GM12801 (cell line): ENCODE measurements around the gene LMF2.

Experiments used
- CTCF ChIP-seq: IDR thresholded peaks from one replicate; pipeline ENCODE4 v1.5.1; 2011; ENCODE audit warnings: control low read depth; ENCODE audit not compliant: insufficient read length; ENCODE audit errors: extremely low read depth

LMF2 gene

GRCh38 chr22:50487290-50488005, 20.1 kb downstream of the LMF2 start:
- no peak for TF ChIP-seq CTCF

- no peak for TF ChIP-seq CTCF
These were observed 20.8 kb downstream of the LMF2 start, which contains the start of gene MIOX for GRCh38 chr22:50486561-50487289. Gene MIOX, plus strand, starts transcription at chr22:50486859. Its CDS starts 39 bp downstream, at chr22:50486898.

- no peak for TF ChIP-seq CTCF
These were observed 22.0 kb downstream of the LMF2 start for GRCh38 chr22:50485221-50486131.

- TF ChIP-seq CTCF = no peak
These were observed 23.3 kb downstream of the LMF2 start for GRCh38 chr22:50483977-50484853.

- no peak for TF ChIP-seq CTCF
These were observed 23.9 kb downstream of the LMF2 start for GRCh38 chr22:50483556-50483955.

GRCh38 chr22:50483106-50483505, 24.4 kb downstream of the LMF2 start:
- TF ChIP-seq CTCF = no peak
